Sigmoid colon (tissue), 7 donors: ENCODE measurements around the gene UPK3A. TPM values are rescaled to one million over a fixed set of nuclear protein-coding genes. Genes with fewer than 3 reads are reported as not detected.
A peak's percentile ranks its signal among the peaks of the same experiment; 100 is the strongest.

Experiments
- DNase-seq: peaks from one replicate; pipeline ENCODE4 v3.0.0-alpha.2; 2019
- H3K27ac ChIP-seq, 4 donors: fragments of 200-600 bp; sonication (generic); one replicate each; pipeline ENCODE4 v1.5.1; 2016 to 2019; ENCODE audit warnings: mild to moderate bottlenecking in 1 of 4
- H3K27me3 ChIP-seq, 3 donors: fragments of 200-600 bp; sonication (generic); one replicate each; pipeline ENCODE4 v1.5.1; 2019; ENCODE audit warnings: mild to moderate bottlenecking in 1 of 3
- H3K36me3 ChIP-seq, 4 donors: fragments of 200-600 bp; sonication (generic); one replicate each; pipeline ENCODE4 v1.5.1; 2016 to 2019
- H3K4me1 ChIP-seq, 4 donors: fragments of 200-600 bp; sonication (generic); one replicate each; pipeline ENCODE4 v1.5.1; 2017 to 2019
- H3K4me3 ChIP-seq, 4 donors: fragments of 200-600 bp; sonication (generic); one replicate each; pipeline ENCODE4 v1.5.1; 2017 to 2019; ENCODE audit warnings: mild to moderate bottlenecking in 2 of 4, moderate library complexity in 1 of 4
- H3K9me3 ChIP-seq, 4 donors: fragments of 200-600 bp in 3 of 4; sonication (generic) in 3 of 4; one replicate each; pipeline versions ENCODE4 v1.5.1 to v1.6.1; 2013 to 2019
- EP300 ChIP-seq, 4 donors: sonication (generic); formaldehyde crosslinking; IDR thresholded peaks; one replicate each; pipeline ENCODE4 v1.6.1; 2017; ENCODE audit warnings: antibody characterized with exemption in 4 of 4
- POLR2A ChIP-seq, 2 donors: fragments of 450-650 bp; IDR thresholded peaks; one replicate each; pipeline ENCODE4 v1.6.1; 2016; ENCODE audit warnings: antibody characterized with exemption in 2 of 2, mild to moderate bottlenecking in 2 of 2, moderate library complexity in 2 of 2
- POLR2AphosphoS5 ChIP-seq, 4 donors: sonication (generic); formaldehyde crosslinking; IDR thresholded peaks; one replicate each; pipeline ENCODE4 v1.6.1; 2017; ENCODE audit warnings: antibody characterized with exemption in 4 of 4
- WGBS, 2 donors: extraction: QIAGEN DNeasy Blood & Tissue Kit; methylation state at CpG; one replicate each; pipeline ENCODE4 v1.1.7; 2013; 5-methylcytosine and 5-hydroxymethylcytosine counted together
- intact Hi-C: fragments of 100-400 bp; cut with DNase I; formaldehyde crosslinking; loops from one replicate; pipeline ENCODE4 v1.15.1; 2023
- polyA plus RNA-seq, 3 donors: library from polyadenylated mRNA; stranded (reverse); fragments of 200-250 nt; gene quantifications; one replicate each; pipeline ENCODE4 v1.2.3, GENCODE V29; 2013
- total RNA-seq, 4 donors: library from RNA; depleted of rRNA; stranded (reverse); fragments of >200 nt; gene quantifications; one replicate each; pipeline ENCODE4 v1.1.0, GENCODE V29; 2016
- TF ChIP-seq, protein P1 (sequence below), 4 experiments: fragments of 450-650 bp in 3 of 4; fragments of 200-600 bp in 1 of 4; IDR thresholded peaks; one replicate each; pipeline ENCODE4 v1.5.1; 2016 to 2019; ENCODE audit warnings: antibody characterized with exemption in 4 of 4, mild to moderate bottlenecking in 3 of 4, moderate library complexity in 2 of 4
- donor health status: healthy with polysubstance abuse.
- donor health status: Bipolar disorder and iron deficiency.
- donor health status: healthy.

UPK3A gene
- total and polyA plus RNA-seq, 7 donors: 0.98 TPM; not detected in 6

DNA sequence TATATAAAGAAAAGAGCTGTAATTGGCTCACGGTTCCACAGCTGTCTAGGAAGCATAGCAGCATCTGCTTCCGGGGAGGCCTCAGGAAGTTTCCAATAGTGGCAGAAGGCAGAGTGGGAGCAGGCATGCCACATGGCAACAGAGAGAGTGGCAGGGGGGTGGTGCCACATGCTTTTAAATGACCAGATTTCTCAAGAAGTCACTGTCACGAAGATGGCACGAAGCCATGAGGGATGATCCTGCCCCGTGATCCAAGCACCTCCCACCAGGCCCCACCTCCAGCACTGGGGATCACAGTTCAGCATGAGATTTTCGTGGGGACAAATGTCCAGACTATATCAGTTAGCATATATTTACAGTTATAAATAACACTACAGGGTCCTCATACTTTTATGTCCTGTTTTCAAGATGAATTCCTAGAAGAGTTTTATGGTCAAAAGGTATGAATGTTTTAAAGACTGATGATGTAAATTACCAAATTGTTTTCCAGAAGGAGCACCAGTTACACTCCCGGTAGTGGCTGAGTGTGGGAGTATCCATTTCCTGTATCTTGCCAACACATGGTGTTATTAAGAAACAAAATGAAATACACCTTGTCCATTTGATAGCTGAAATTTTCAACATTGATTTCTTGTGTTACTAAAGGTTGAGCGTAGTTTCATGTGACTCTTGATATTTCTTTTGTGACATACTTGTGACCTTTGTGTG, 44.2 kb downstream of the UPK3A start:
- WGBS, 2 donors: 75 to 79% methylated on average over 8 of the region's 8 CpGs
- Histone ChIP-seq H3K27me3 (no peaks in the 10 kb centered on the region), H3K36me3 (peaks cover 6 to 62% (median 18%) of the 10 kb centered on the region in 4 donors), H3K9me3 (no peaks in the 10 kb centered on the region), H3K4me1 (peaks cover 0 to 15% (median 10%) of the 10 kb centered on the region in 4 donors), H3K27ac (peak overlapping the region in 3 of 4 donors; percentile 36 to 65 (median 52)), H3K4me3 (no peak overlapping the region)
- TF ChIP-seq EP300 (IDR thresholded peaks at IDR 0.05): no peak
- TF ChIP-seq, protein P1, sequence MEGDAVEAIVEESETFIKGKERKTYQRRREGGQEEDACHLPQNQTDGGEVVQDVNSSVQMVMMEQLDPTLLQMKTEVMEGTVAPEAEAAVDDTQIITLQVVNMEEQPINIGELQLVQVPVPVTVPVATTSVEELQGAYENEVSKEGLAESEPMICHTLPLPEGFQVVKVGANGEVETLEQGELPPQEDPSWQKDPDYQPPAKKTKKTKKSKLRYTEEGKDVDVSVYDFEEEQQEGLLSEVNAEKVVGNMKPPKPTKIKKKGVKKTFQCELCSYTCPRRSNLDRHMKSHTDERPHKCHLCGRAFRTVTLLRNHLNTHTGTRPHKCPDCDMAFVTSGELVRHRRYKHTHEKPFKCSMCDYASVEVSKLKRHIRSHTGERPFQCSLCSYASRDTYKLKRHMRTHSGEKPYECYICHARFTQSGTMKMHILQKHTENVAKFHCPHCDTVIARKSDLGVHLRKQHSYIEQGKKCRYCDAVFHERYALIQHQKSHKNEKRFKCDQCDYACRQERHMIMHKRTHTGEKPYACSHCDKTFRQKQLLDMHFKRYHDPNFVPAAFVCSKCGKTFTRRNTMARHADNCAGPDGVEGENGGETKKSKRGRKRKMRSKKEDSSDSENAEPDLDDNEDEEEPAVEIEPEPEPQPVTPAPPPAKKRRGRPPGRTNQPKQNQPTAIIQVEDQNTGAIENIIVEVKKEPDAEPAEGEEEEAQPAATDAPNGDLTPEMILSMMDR (IDR thresholded peaks at IDR 0.05): no peak
- no peak for TF ChIP-seq POLR2AphosphoS5 (IDR thresholded peaks at IDR 0.05)
- TF ChIP-seq POLR2A (IDR thresholded peaks at IDR 0.05): no peak
- no peak for DNase-seq
- intact Hi-C loops: no loop called here

DNA sequence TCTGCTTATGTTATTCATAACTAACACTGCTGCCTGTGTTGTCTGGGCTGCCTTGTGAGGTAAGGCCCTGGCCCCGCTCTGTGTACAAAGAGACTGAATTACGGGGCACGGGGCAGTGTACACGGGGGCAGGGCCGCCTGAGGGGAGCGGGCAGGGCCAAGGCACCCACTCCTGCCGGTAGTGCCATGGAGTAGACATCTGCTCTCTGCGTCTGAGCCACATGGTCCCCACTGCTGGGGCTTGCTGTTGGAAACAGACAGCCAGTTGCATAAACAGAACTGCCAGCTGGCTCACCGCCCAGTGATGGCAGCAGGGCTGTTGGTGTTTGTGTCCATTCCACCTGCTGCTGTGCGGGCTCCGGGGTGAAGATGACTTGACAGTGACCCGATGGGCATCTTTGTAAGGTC, 44.8 kb downstream of the UPK3A start:
- WGBS, 2 donors: 84 to 86% methylated on average over 12 of the region's 12 CpGs
- Histone ChIP-seq H3K27ac (peak overlapping the region in 3 of 4 donors; percentile 36 to 65 (median 52)), H3K4me1 (peaks cover 0 to 15% (median 10%) of the 10 kb centered on the region in 4 donors), H3K36me3 (peaks cover under 1 to 62% (median 12%) of the 10 kb centered on the region in 4 donors), H3K27me3 (no peaks in the 10 kb centered on the region), H3K9me3 (no peaks in the 10 kb centered on the region), H3K4me3 (no peak overlapping the region)
- TF ChIP-seq POLR2A (IDR thresholded peaks at IDR 0.05) (no peak), POLR2AphosphoS5 (IDR thresholded peaks at IDR 0.05) (peak in 2 of 4 donors; percentile 7 to 44), EP300 (IDR thresholded peaks at IDR 0.05) (no peak)
- TF ChIP-seq, protein P1 (IDR thresholded peaks at IDR 0.05): no peak
- peak; percentile 92 for DNase-seq
- intact Hi-C loops: no loop called here

DNA sequence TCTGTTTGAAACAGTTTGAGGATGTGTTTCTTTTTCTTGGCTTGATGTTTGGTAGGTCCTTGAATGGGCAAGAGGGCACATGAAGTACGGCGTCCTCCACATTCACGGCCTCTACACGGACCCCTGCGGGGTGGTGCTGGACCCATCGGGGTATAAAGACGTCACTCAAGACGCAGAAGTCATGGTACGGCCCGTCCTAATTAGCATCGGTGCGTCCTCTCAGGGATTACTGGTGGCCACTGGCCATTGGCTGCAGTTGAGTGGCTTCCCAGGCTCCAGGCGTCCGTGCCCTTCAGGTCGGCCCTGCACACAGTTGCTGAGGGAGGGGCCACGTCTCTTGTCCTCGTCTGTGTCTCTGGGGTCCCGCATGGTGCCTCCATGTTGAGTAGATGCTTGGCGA, 45.8 kb downstream of the UPK3A start:
- TF ChIP-seq POLR2AphosphoS5 (IDR thresholded peaks at IDR 0.05) (no peak), POLR2A (IDR thresholded peaks at IDR 0.05) (no peak), EP300 (IDR thresholded peaks at IDR 0.05) (no peak)
- TF ChIP-seq, protein P1 (IDR thresholded peaks at IDR 0.05): no peak
- Histone ChIP-seq H3K36me3 (peaks cover 0 to 69% (median 16%) of the 10 kb centered on the region in 4 donors), H3K27me3 (no peaks in the 10 kb centered on the region), H3K4me3 (no peak overlapping the region), H3K27ac (no peak overlapping the region), H3K4me1 (peaks cover 0 to 15% (median 10%) of the 10 kb centered on the region in 4 donors), H3K9me3 (no peaks in the 10 kb centered on the region)
- 96 to 97% methylated on average over 19 of the region's 19 CpGs for WGBS, 2 donors
- intact Hi-C loops: no loop called here
- no peak for DNase-seq

DNA sequence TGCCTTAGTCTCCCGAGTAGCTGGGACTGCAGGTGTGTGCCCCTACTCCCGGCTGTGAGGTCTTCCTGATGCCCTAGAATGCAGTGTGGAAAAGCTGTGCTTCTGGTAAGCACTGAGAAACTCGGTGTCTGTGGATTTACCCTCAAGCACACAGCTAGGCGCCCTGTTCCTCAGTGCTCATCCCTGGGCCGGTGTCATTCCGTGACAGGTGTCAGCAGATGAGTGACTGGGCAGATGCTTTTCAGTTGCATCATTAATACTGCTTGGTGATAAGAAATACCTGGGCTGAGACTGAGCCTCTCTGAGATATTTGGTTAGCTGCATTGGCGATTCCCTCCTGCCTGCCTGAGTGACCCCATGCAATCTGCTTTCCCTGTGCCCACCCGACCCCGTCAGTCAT, 46.7 kb downstream of the UPK3A start:
- Histone ChIP-seq H3K36me3 (peaks cover 0 to 67% (median 14%) of the 10 kb centered on the region in 4 donors), H3K27ac (no peak overlapping the region), H3K4me3 (no peak overlapping the region), H3K9me3 (no peaks in the 10 kb centered on the region), H3K4me1 (peaks cover 0 to 23% (median 15%) of the 10 kb centered on the region in 4 donors), H3K27me3 (no peaks in the 10 kb centered on the region)
- no peak for DNase-seq
- WGBS, 2 donors: 88 to 95% methylated on average over 9 of the region's 9 CpGs
- intact Hi-C loops: no loop called here
- TF ChIP-seq EP300 (IDR thresholded peaks at IDR 0.05) (no peak), POLR2A (IDR thresholded peaks at IDR 0.05) (no peak), POLR2AphosphoS5 (IDR thresholded peaks at IDR 0.05) (no peak)
- TF ChIP-seq, protein P1 (IDR thresholded peaks at IDR 0.05): no peak
